Measurements from ENCODE around the gene GCSAM.

GRCh38 chr3:112092496-112093179, 40.4 kb downstream of the GCSAM start:
- TF ChIP-seq EZH2phosphoT487 (IDR thresholded peaks at IDR 0.05; ENCODE audit: unreplicated experiment) = no peak
- no peak for TF ChIP-seq CTCF (conservative IDR thresholded peaks at IDR 0.05; ENCODE audit: low read depth in 2 of 2)

Measured in GM23338 (cell line).